Stimulated activated CD4-positive, alpha-beta T cell treated with anti-CD3 and anti-CD28 coated beads, Interleukin-1b, Interleukin-23, amount 100 ng/mL, for 48 hours (primary cell): ENCODE data around the gene SIRT7.

Source experiments
- DNase-seq: peaks from one replicate; pipeline ENCODE4 v3.0.0-alpha.2; 2020

SIRT7 gene

GRCh38 chr17:81917565-81918332, at the start of gene SIRT7:
Gene SIRT7 (minus strand): TSS chr17:81918176. CDS start chr17:81918131, 45 bp downstream.
- peak; percentile 81 for DNase-seq

GRCh38 chr17:81967244-81967532, 49.2 kb upstream of the SIRT7 start:
- DNase-seq: no peak

GRCh38 chr17:81966343-81967243, 48.6 kb upstream of the SIRT7 start:
- no peak for DNase-seq

GRCh38 chr17:81964081-81964849, 46.3 kb upstream of the SIRT7 start:
- DNase-seq: no peak

- DNase-seq: no peak
These were observed 44.8 kb upstream of the SIRT7 start for GRCh38 chr17:81962499-81963441.

- no peak for DNase-seq
These were observed 43.8 kb upstream of the SIRT7 start for GRCh38 chr17:81961521-81962498.

- no peak for DNase-seq
These were observed 43.1 kb upstream of the SIRT7 start, which contains the start of gene NOTUM for GRCh38 chr17:81961087-81961511. Gene NOTUM (minus strand): TSS chr17:81961187. CDS start chr17:81960909, 278 bp downstream.

- DNase-seq: no peak
These were observed 42.4 kb upstream of the SIRT7 start for GRCh38 chr17:81960130-81960958.

- peak; percentile 64 for DNase-seq
These were observed 41.6 kb upstream of the SIRT7 start for GRCh38 chr17:81959362-81960129.

- no peak for DNase-seq
These were observed 40.8 kb upstream of the SIRT7 start for GRCh38 chr17:81958633-81959342.

- no peak for DNase-seq
These were observed 39.9 kb upstream of the SIRT7 start for GRCh38 chr17:81957691-81958432.

GRCh38 chr17:81956607-81957589, 38.9 kb upstream of the SIRT7 start:
- DNase-seq: no peak

- DNase-seq: no peak
These were observed 38.0 kb upstream of the SIRT7 start for GRCh38 chr17:81955756-81956544.

- DNase-seq: no peak
These were observed 37.2 kb upstream of the SIRT7 start for GRCh38 chr17:81955058-81955681.
